Prostate gland (tissue), 2 donors: ENCODE measurements around the gene EXOC2. TPM values are rescaled to one million over a fixed set of nuclear protein-coding genes. Genes with fewer than 3 reads are reported as not detected.

Experiments
- DNase-seq: peaks from one replicate; pipeline ENCODE4 v3.0.0-alpha.2; 2019; ENCODE audit warnings: low spot score
- H3K27ac ChIP-seq, 2 donors: fragments of 200-600 bp; sonication (generic); 2 replicates each; pipeline ENCODE4 v1.5.1; 2017 to 2019
- H3K27me3 ChIP-seq: fragments of 200-600 bp; sonication (generic); replicated peaks from 2 replicates; pipeline ENCODE4 v1.5.1; 2019; ENCODE audit not compliant: insufficient read depth
- H3K36me3 ChIP-seq, 2 donors: fragments of 200-600 bp; sonication (generic); 1 replicate in 1 of 2; 2 replicates in 1 of 2; pipeline versions ENCODE4 v1.5.1 to v1.8.1; 2017 to 2019
- H3K4me1 ChIP-seq: fragments of 200-600 bp; sonication (generic); replicated peaks from 2 replicates; pipeline ENCODE4 v1.5.1; 2019
- H3K4me3 ChIP-seq, 2 donors: fragments of 200-600 bp; sonication (generic); 2 replicates each; pipeline ENCODE4 v1.5.1; 2017 to 2019
- H3K9me3 ChIP-seq: fragments of 200-600 bp; sonication (generic); 2 replicates; pipeline ENCODE4 v1.5.1; 2017
- POLR2A ChIP-seq: fragments of 450-650 bp; IDR thresholded peaks from one replicate; pipeline ENCODE4 v1.6.1; 2016; ENCODE audit warnings: antibody characterized with exemption, mild to moderate bottlenecking
- POLR2AphosphoS5 ChIP-seq: sonication (generic); formaldehyde crosslinking; IDR thresholded peaks from one replicate; pipeline ENCODE4 v1.6.1; 2017; ENCODE audit warnings: antibody characterized with exemption
- WGBS: methylation state at CpG from one replicate; pipeline ENCODE4 v1.1.5; 2018; 5-methylcytosine and 5-hydroxymethylcytosine counted together
- intact Hi-C: fragments of 100-400 bp; cut with DNase I; formaldehyde crosslinking; loops from one replicate; pipeline ENCODE4 v1.14.2; 2022
- total RNA-seq, 2 donors: library from RNA; depleted of rRNA; stranded (reverse); fragments of >200 nt; gene quantifications; one replicate each; pipeline ENCODE4 v1.1.0, GENCODE V29; 2016
- TF ChIP-seq, protein P1 (sequence below), 4 experiments: fragments of 200-600 bp in 2 of 4; fragments of 450-650 bp in 2 of 4; sonication (generic) in 2 of 4; IDR thresholded peaks; 1 replicate in 3 of 4; 2 replicates in 1 of 4; pipeline ENCODE4 v1.5.1; 2016 to 2019; ENCODE audit warnings: antibody characterized with exemption in 4 of 4, mild to moderate bottlenecking in 2 of 4, moderate library complexity in 2 of 4

Gene EXOC2
- total RNA-seq, 2 donors from 2014 or later = 18.2 to 30.8 TPM

DNA sequence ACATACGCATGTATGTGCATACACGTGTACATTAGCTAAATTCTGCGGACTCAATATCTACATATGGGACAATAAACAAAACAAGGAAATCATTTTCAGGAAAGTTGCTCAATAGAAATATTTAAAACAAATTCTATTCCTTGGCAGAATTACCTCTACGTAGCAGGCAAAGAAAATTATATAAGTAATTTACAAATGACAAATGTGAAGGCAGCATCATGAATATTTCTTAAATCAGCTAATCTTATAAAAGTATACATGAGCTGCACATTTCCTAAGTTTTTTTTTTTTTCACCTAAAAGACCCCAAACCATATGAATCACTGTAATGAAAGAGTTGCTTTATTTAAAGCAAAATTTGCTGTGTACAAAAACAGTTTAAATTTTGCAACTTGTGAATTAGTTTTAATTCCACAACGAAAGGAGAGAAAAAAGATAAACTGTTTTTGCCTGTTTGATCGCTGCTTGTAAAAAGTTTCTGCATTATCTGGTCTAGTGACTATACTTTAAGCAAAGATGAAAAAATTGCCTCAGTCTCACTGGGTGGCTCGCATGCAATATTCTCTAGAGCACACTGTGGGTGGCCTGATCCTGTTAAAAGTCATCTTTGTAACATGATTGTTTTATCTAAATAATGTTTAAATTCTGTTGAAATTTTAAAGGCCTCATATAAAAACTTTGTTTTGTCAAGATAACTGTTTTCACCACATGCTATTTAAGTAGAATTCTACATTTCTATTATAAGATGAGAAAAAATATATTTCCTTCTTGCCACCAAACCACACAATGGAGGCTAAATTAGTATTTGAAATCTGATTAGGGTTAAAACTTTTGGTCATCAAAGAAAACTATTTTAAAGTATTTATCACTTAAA, 93.1 kb downstream of the EXOC2 start:
- DNase-seq = no peak
- no peak overlapping the region for H3K4me3 ChIP-seq
- no peaks in the 10 kb centered on the region for H3K27me3 ChIP-seq
- WGBS = 97% methylated on average over 7 of the region's 7 CpGs
- TF ChIP-seq POLR2A = no peak
- TF ChIP-seq, protein P1, sequence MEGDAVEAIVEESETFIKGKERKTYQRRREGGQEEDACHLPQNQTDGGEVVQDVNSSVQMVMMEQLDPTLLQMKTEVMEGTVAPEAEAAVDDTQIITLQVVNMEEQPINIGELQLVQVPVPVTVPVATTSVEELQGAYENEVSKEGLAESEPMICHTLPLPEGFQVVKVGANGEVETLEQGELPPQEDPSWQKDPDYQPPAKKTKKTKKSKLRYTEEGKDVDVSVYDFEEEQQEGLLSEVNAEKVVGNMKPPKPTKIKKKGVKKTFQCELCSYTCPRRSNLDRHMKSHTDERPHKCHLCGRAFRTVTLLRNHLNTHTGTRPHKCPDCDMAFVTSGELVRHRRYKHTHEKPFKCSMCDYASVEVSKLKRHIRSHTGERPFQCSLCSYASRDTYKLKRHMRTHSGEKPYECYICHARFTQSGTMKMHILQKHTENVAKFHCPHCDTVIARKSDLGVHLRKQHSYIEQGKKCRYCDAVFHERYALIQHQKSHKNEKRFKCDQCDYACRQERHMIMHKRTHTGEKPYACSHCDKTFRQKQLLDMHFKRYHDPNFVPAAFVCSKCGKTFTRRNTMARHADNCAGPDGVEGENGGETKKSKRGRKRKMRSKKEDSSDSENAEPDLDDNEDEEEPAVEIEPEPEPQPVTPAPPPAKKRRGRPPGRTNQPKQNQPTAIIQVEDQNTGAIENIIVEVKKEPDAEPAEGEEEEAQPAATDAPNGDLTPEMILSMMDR (IDR thresholded peaks at IDR 0.05) = no peak
- TF ChIP-seq POLR2AphosphoS5 = no peak
- H3K4me1 ChIP-seq = no peaks in the 10 kb centered on the region
- H3K27ac ChIP-seq = no peak overlapping the region
- intact Hi-C loops = loop anchor here (10.0 kb wide), 1 partner anchor 795 kb away; no protein-coding TSS in a partner anchor
- no peaks in the 10 kb centered on the region for H3K36me3 ChIP-seq
- no peaks in the 10 kb centered on the region for H3K9me3 ChIP-seq

DNA sequence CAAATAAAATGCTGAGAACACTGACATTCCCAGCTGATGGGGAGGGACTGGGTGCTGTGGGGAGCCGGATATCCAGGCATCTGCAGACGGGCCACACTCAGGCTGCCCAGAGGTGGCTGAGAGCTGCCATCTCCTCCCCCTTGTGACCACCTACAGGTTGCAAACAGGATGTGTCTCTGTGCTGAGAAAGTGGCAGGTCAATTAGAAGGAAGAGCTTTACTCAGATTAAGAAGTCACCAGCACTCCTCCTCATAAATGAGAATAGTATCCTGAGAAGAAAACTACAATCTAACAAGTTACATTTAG, 99.1 kb downstream of the EXOC2 start:
- intact Hi-C loops = loop anchor here (5.0 to 10.0 kb wide), 3 partner anchors 203 to 843 kb away; no protein-coding TSS in a partner anchor
- H3K4me1 ChIP-seq = no peaks in the 10 kb centered on the region
- WGBS = 52% methylated on average over 2 of the region's 2 CpGs
- TF ChIP-seq POLR2A = no peak
- no peak for TF ChIP-seq POLR2AphosphoS5
- TF ChIP-seq, protein P1 (IDR thresholded peaks at IDR 0.05) = no peak
- H3K27ac ChIP-seq = no peak overlapping the region
- H3K27me3 ChIP-seq = no peaks in the 10 kb centered on the region
- H3K9me3 ChIP-seq = no peaks in the 10 kb centered on the region
- H3K4me3 ChIP-seq = no peak overlapping the region
- peaks cover 0 to 5% of the 10 kb centered on the region in 2 donors for H3K36me3 ChIP-seq
- DNase-seq = no peak

DNA sequence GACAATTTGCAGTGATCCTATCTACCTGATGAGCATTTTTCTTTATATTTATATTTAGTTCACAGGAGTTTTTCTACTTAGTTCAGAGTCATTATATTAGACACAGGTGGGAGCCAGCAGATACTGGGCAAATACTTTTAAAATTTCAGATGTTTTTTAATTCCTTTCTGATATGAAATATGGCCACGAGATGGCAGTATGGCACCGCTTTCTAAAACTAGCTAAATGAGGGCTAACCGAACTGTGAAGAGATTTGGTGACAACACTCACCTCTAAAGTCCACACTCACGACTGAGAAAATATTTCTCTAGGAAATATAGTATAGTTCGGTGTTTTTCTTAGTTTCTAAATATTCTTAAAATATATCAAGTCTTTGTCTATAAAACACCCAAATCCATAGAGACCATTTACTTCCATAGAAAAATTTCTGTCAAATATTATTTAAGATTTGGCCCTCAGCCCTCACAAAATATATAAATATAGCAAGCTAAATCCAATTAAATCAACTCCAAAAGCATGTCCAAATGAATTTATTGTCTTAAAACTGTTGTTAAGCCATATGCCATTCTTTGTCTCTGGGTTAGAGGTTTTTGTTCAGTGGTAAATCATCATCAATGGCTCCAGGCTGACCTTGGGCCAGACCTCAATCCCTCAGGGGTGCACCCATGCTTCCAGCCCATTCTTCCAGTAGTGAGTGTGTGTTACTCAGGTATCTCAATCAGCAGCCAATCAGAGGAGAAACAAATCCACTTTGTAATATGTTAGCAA, 99.6 kb downstream of the EXOC2 start:
- peak; percentile 55 for DNase-seq

DNA sequence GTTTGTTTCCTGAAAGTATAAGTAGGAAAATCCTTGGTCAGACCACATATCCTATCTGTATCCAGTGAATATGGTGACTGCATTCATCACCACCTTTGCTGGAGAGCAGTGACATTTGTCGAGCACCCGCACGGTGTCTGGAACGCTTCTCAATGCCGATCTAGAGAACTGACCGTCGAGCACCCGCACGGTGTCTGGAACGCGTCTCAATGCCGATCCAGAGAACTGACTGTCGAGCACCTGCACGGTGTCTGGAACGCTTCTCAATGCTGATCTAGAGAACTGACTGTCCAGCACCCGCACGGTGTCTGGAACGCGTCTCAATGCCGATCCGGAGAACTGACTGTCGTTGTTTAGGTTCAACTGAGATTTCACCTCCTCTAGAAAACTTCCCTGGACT, 103.8 kb downstream of the EXOC2 start:
- no peaks in the 10 kb centered on the region for H3K9me3 ChIP-seq
- intact Hi-C loops = no loop called here
- peaks cover 0 to 5% of the 10 kb centered on the region in 2 donors for H3K36me3 ChIP-seq
- 94% methylated on average over 22 of the region's 22 CpGs for WGBS
- no peak overlapping the region for H3K27ac ChIP-seq
- no peaks in the 10 kb centered on the region for H3K27me3 ChIP-seq
- H3K4me3 ChIP-seq = no peak overlapping the region
- TF ChIP-seq POLR2A (no peak), POLR2AphosphoS5 (no peak)
- TF ChIP-seq, protein P1 (IDR thresholded peaks at IDR 0.05) = no peak
- H3K4me1 ChIP-seq = no peaks in the 10 kb centered on the region
- DNase-seq = no peak

More for the DNA sequence above, 99.6 kb downstream of the EXOC2 start:
- WGBS = 4% methylated on average over 5 of the region's 5 CpGs
- Histone ChIP-seq H3K36me3 (peaks cover 0 to 5% of the 10 kb centered on the region in 2 donors), H3K4me3 (no peak overlapping the region), H3K9me3 (no peaks in the 10 kb centered on the region), H3K27me3 (no peaks in the 10 kb centered on the region), H3K27ac (no peak overlapping the region), H3K4me1 (no peaks in the 10 kb centered on the region)
- TF ChIP-seq, protein P1 (IDR thresholded peaks at IDR 0.05) = peak; percentile 38 to 86 (median 70)
- TF ChIP-seq POLR2A (no peak), POLR2AphosphoS5 (peak; percentile 15)
- intact Hi-C loops = loop anchor here (5.0 to 10.0 kb wide), 3 partner anchors 204 to 844 kb away; no protein-coding TSS in a partner anchor
